BJ (cell line): Measurements from ENCODE around the gene CPVL. TPM values are rescaled to one million over a fixed set of nuclear protein-coding genes. Genes with fewer than 3 reads are reported as not detected.

Source experiments
- CTCF ChIA-PET: fragments of 350-600 bp; formaldehyde crosslinking; extraction: SDS; loops from one replicate; lab custom pipeline; 2021; ENCODE audit warnings: antibody characterized with exemption, inconsistent platforms; lab: Yijun Ruan, JAX
- POLR2A ChIA-PET: fragments of 300-600 bp; sonication (Branson Sonifier 250); formaldehyde crosslinking; extraction: SDS; loops from one replicate; lab custom pipeline; 2021; ENCODE audit warnings: antibody characterized with exemption; lab: Charles Lee
- DNase-seq: peaks from one replicate; pipeline ENCODE4 v3.0.0-alpha.2; 2011; ENCODE audit warnings: low read depth
- H3K27me3 ChIP-seq: 2 replicates; pipeline ENCODE4 v1.6.0; 2011; ENCODE audit warnings: low read length; ENCODE audit not compliant: control insufficient read depth, insufficient read depth
- H3K36me3 ChIP-seq: 2 replicates; pipeline ENCODE4 v1.5.1; 2011; ENCODE audit warnings: low read length; ENCODE audit not compliant: control insufficient read depth, insufficient read depth
- H3K4me3 ChIP-seq: 2 replicates; pipeline ENCODE4 v1.5.1; 2011; ENCODE audit warnings: low read depth, mild to moderate bottlenecking, control low read depth, low read length
- polyA plus RNA-seq: library from polyadenylated mRNA; depleted of rRNA; stranded (reverse); fragments of >200 nt; gene quantifications from 2 replicates; pipeline ENCODE4 v1.2.3, GENCODE V29; 2011
- TF ChIP-seq, protein P1 (sequence below): IDR thresholded peaks from 2 replicates; pipeline ENCODE4 v1.5.1; 2011; ENCODE audit warnings: low read depth, mild to moderate bottlenecking, control low read depth, inconsistent platforms, low read length, moderate library complexity; ENCODE audit not compliant: insufficient read depth

Gene CPVL
- polyA plus RNA-seq, 1 experiment = not detected

DNA sequence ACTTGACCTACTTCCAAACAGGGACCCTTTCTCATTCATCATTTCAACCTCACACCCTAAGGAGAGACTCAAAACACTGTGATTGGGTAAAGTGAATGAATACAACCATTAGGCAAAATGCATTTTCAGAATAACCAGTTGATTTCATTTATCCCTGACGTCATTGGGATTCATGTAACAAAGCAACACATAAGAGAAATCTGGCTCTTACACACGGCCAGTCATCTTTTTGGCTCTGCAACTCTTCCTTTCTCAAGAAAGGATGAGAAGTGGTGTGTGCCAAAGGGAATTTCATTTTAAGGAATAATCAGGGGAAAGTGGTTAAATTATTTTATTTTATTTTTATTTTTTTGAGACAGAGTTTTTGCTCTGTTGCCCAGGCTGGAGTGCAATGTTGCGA is 83.1 kb downstream of the CPVL start:
- TF ChIP-seq, protein P1, sequence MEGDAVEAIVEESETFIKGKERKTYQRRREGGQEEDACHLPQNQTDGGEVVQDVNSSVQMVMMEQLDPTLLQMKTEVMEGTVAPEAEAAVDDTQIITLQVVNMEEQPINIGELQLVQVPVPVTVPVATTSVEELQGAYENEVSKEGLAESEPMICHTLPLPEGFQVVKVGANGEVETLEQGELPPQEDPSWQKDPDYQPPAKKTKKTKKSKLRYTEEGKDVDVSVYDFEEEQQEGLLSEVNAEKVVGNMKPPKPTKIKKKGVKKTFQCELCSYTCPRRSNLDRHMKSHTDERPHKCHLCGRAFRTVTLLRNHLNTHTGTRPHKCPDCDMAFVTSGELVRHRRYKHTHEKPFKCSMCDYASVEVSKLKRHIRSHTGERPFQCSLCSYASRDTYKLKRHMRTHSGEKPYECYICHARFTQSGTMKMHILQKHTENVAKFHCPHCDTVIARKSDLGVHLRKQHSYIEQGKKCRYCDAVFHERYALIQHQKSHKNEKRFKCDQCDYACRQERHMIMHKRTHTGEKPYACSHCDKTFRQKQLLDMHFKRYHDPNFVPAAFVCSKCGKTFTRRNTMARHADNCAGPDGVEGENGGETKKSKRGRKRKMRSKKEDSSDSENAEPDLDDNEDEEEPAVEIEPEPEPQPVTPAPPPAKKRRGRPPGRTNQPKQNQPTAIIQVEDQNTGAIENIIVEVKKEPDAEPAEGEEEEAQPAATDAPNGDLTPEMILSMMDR = no peak
- Histone ChIP-seq H3K36me3 (no peaks in the 10 kb centered on the region), H3K27me3 (no peaks in the 10 kb centered on the region), H3K4me3 (no peak overlapping the region)
- POLR2A ChIA-PET = no interaction called here
- CTCF ChIA-PET = no interaction called here
- DNase-seq = no peak

GRCh38 chr7:29053105-29053872 is 93.0 kb downstream of the CPVL start:
- POLR2A ChIA-PET = no interaction called here
- no peaks in the 10 kb centered on the region for H3K27me3 ChIP-seq
- DNase-seq = no peak
- TF ChIP-seq, protein P1 = no peak
- CTCF ChIA-PET = no interaction called here
- H3K4me3 ChIP-seq = no peak overlapping the region
- H3K36me3 ChIP-seq = no peaks in the 10 kb centered on the region

GRCh38 chr7:29046978-29047377 is 99.4 kb downstream of the CPVL start:
- H3K4me3 ChIP-seq = no peak overlapping the region
- DNase-seq = no peak
- H3K36me3 ChIP-seq = no peaks in the 10 kb centered on the region
- ChIA-PET POLR2A (no interaction called here), CTCF (interaction anchor here (1.2 kb wide), 1 partner anchor 90 kb away, joined by 3 read pairs; no protein-coding TSS in a partner anchor)
- H3K27me3 ChIP-seq = no peaks in the 10 kb centered on the region
- TF ChIP-seq, protein P1 = no peak

- DNase-seq = no peak
- H3K36me3 ChIP-seq = no peaks in the 10 kb centered on the region
- no peaks in the 10 kb centered on the region for H3K27me3 ChIP-seq
- ChIA-PET POLR2A (no interaction called here), CTCF (interaction anchor here (0.6 kb wide), 1 partner anchor 124 kb away, joined by 3 read pairs; no protein-coding TSS in a partner anchor)
- no peak overlapping the region for H3K4me3 ChIP-seq
- TF ChIP-seq, protein P1 = no peak
Observed at GRCh38 chr7:29045258-29046086, 100.9 kb downstream of the CPVL start.

DNA sequence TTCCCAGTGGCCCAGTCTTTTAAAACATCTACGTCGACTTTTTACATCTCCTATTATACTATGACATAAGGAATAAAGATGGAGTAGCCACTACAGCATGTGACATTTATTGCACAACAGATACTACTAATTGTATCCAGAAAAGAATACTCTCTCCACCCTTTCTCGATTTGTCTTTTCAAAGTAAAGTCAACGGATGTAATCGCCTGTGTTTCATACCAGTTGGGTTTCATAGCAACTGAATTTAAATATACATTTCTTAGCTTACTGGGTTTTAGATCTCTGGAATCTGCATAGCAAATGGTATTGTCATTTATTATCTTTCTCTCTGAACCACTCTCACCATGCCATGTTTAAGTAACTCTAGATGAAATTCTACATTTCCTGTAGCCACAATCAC is 101.8 kb downstream of the CPVL start:
- DNase-seq = no peak
- H3K36me3 ChIP-seq = no peaks in the 10 kb centered on the region
- ChIA-PET CTCF (no interaction called here), POLR2A (no interaction called here)
- H3K27me3 ChIP-seq = no peaks in the 10 kb centered on the region
- TF ChIP-seq, protein P1 = no peak
- H3K4me3 ChIP-seq = no peak overlapping the region
